ENCODE data around the gene CCDC150.
"Not testable (repeated sequence)": the region's sequence is repeated elsewhere in the genome, so short reads cannot be mapped to it uniquely, and the experiment has no call there.

The CCDC150 gene

DNA sequence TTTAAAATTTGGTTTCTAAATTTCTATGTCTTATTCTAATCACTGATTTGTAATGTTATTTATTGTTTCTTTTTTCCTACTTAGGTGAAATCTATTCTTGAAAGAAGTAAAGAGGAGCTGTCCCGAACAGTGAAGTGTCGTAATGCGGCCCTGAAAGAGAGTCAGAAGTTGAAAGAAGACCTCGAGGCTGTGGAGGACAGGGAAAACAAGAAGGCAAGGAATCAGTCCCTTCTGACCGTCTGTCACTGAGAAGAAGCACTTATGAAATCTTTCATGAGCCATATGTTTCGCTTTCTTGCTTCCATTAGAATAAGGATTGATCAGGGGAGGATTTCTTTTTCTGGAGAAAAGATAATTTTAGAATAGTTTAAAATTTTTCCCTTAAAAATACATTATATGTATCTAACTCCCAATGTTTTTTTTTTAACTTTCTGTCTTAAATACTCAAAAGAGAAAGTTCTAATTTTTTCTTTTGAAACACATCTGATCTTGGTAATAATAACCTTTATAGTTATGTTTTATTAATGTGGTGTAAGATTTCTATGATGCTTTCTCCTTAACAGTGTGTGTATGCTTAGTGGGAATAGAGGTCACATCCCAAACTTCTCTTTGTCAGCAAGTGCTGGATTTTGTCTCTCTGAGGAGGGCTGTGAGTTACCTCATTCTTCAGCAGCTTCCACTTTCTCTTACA is 79.0 kb downstream of the CCDC150 start:
- no peak overlapping the region for H3K4me3 ChIP-seq (ENCODE audit: control insufficient read depth, low read depth, low read length)
- TF ChIP-seq, protein P1, sequence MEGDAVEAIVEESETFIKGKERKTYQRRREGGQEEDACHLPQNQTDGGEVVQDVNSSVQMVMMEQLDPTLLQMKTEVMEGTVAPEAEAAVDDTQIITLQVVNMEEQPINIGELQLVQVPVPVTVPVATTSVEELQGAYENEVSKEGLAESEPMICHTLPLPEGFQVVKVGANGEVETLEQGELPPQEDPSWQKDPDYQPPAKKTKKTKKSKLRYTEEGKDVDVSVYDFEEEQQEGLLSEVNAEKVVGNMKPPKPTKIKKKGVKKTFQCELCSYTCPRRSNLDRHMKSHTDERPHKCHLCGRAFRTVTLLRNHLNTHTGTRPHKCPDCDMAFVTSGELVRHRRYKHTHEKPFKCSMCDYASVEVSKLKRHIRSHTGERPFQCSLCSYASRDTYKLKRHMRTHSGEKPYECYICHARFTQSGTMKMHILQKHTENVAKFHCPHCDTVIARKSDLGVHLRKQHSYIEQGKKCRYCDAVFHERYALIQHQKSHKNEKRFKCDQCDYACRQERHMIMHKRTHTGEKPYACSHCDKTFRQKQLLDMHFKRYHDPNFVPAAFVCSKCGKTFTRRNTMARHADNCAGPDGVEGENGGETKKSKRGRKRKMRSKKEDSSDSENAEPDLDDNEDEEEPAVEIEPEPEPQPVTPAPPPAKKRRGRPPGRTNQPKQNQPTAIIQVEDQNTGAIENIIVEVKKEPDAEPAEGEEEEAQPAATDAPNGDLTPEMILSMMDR (IDR thresholded peaks at IDR 0.05; ENCODE audit: control insufficient read depth, insufficient read depth, low read depth, low read length, missing control alignments): no peak
- no peak for DNase-seq (ENCODE audit: low read depth)

DNA sequence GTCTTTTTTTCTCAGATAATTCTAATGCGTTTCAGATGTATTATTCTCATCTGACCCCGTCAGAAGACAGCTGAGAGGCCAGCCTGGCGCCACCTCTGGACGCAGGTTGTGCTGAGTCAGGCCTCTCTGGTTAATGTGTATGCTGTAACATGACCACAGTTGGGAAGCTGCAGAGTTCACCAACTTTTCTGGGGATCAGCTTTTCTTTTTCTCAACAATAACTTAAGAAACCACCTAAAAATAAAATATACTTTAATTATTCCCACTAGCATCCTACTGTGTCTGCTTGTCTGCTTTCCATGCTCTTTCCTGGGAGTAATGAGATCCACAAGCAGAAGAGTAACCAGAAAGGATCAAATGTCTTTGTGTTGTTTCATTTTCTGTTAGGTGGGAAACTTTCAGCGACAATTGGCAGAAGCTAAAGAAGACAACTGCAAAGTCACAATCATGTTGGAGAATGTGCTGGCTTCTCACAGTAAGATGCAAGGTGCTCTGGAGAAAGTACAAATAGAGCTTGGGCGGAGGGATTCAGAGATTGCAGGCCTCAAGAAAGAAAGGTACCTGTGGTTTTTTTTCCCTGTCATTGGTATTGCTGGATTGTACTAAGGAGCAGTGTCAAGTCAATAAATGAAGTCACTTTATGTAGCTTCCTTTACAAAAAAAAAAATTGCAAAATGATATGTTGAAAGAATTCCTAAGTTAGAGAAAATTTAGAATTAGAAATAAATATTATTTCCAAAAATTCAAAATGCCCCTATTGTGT is 79.8 kb downstream of the CCDC150 start:
- TF ChIP-seq, protein P1 (IDR thresholded peaks at IDR 0.05; ENCODE audit: control insufficient read depth, insufficient read depth, low read depth, low read length, missing control alignments): peak; percentile 40
- H3K4me3 ChIP-seq (ENCODE audit: control insufficient read depth, low read depth, low read length): no peak overlapping the region
- peak; percentile 66 for DNase-seq (ENCODE audit: low read depth)

DNA sequence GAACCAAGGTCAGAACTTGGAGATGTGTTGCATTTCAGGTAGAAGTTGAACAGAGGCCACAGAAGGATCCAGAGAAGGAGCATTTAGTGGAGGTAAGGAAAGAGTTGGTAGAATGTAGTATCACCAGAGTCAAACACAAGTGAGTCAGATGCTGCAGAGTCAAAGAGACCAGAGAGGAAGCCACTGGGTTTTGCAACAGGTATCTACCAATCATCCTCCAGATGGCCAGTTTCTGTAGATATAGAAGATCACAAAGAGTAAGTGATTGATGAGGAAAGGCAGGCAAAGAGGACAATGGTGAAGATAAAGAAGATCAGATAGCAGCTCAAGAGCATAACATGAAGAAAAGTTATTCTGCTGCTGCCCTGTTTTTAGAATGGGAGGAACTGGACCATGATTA is 84.1 kb downstream of the CCDC150 start:
- no peak overlapping the region for H3K4me3 ChIP-seq (ENCODE audit: control insufficient read depth, low read depth, low read length)
- DNase-seq (ENCODE audit: low read depth): no peak
- TF ChIP-seq, protein P1 (IDR thresholded peaks at IDR 0.05; ENCODE audit: control insufficient read depth, insufficient read depth, low read depth, low read length, missing control alignments): no peak

DNA sequence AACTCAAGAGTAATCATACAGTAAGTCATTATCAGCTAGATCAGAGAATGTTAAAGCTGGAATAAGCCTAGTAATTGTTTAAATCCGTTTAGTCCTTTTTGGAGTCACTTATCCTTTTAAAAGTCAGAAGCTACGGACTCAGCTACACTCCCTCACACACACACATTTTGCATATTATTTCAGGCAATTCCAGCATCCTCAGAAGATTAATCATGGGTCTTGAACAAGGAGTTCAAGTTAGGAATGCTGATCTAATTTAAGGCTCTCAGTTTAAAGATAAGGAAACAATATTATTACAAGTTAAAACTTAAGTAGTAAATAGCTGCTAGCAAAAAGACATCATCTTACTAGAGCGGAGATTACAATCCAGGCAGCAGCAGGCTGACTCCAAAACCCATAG is 85.7 kb downstream of the CCDC150 start:
- TF ChIP-seq, protein P1 (IDR thresholded peaks at IDR 0.05; ENCODE audit: control insufficient read depth, insufficient read depth, low read depth, low read length, missing control alignments): no peak
- no peak overlapping the region for H3K4me3 ChIP-seq (ENCODE audit: control insufficient read depth, low read depth, low read length)
- no peak for DNase-seq (ENCODE audit: low read depth)

DNA sequence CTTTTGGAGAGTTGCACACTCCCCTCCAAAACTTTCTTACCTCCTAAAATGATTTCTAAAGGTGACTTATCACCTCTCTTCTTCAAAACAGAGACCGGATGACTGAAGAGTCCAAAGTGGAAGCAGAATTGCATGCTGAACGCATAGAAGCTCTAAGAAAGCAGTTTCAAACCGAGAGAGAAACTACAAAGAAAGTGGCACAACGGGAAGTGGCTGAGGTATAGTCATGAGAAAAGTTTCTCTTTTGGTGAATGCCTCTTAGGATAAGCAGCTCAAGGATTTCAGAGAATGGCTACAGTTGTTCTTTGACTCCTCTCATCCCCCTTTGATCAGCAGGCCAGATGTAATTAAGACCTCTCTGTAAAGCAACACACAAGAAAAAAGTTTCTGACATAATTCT is 86.4 kb downstream of the CCDC150 start:
- H3K4me3 ChIP-seq (ENCODE audit: control insufficient read depth, low read depth, low read length): no peak overlapping the region
- DNase-seq (ENCODE audit: low read depth): no peak
- TF ChIP-seq, protein P1 (IDR thresholded peaks at IDR 0.05; ENCODE audit: control insufficient read depth, insufficient read depth, low read depth, low read length, missing control alignments): no peak

DNA sequence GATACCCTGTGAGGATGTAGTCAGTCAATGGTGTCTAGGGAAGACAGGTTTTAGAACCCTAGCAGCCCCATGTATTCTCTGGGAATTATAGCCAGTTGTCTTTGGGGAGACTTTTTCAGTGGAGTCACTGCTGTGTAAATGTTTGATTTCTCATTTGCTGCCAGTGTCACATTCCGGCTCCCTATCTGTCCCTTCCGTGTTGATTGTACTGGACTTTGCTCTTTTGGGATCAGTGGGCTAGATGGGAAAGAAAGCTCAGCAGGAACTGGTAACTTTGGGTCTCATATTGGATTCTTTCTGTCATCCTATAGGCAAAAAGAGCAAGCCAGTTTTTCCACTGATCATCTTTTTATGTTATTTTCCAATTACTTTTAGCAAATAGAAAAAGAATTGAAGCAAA is 89.9 kb downstream of the CCDC150 start:
- TF ChIP-seq, protein P1 (IDR thresholded peaks at IDR 0.05; ENCODE audit: control insufficient read depth, insufficient read depth, low read depth, low read length, missing control alignments): no peak
- H3K4me3 ChIP-seq (ENCODE audit: control insufficient read depth, low read depth, low read length): no peak overlapping the region
- DNase-seq (ENCODE audit: low read depth): no peak

DNA sequence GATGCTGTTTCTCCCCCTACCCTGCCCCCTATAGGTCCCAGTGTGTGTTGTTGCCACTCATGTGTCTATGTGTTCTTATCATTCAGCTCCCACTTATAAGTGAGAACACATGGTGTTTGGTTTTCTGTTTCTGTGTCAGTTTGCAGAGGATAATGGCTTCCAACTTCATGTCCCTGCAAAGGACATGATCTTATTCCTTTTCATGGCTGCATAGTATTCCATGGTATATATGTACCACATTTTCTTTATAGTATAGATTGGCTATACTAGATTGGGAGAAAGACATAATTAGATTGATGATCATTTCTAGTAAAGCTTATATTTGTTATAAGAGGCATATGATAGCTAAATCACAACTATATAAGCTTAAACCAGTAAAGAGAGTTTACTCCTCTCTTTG is 97.1 kb downstream of the CCDC150 start:
- not testable (repeated sequence) for H3K4me3 ChIP-seq (ENCODE audit: control insufficient read depth, low read depth, low read length); DNase-seq (ENCODE audit: low read depth)
